ENCODE results near the gene MICAL2.

Gene MICAL2

DNA sequence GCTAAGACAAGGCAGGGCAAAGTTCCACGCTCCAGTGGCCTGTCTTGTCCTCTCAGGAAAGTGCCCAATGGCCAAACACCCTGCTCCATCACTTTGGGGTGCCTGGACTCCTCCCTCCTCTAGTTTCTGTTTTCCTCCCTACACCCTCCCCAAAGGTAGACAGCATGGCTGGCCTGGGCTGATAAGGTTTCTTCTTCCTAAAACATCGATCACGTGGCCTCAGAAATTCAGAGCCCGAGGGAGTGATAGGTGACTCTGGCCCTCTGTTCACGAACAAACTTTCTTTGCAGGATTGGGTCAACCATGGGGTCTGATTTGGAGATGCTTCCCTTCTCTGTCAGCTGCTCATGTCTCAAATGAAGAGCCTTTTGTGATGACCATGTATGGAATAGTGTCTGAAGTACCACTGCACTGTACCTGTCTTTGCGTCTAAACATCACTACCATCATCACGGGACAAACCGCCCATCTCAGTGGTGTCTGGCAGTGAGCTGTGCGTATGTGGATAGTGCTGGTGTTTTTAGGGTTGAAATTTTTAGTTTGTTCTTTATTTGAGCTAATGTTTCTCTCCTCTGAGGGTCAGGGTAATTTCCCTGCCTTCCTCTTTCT, 6.1 kb downstream of the MICAL2 start:
- Histone ChIP-seq H3K27me3 (ENCODE audit: control insufficient read depth, insufficient read depth, low read length) (no peaks in the 10 kb centered on the region), H3K9me3 (ENCODE audit: control insufficient read depth, low read length) (no peaks in the 10 kb centered on the region), H3K4me1 (ENCODE audit: control insufficient read depth, insufficient read depth, low read length) (peaks cover 39% of the 10 kb centered on the region), H3K36me3 (ENCODE audit: control insufficient read depth, insufficient read depth, low read length) (no peaks in the 10 kb centered on the region), H3K9ac (ENCODE audit: low read length) (no peak overlapping the region), H3K4me3 (ENCODE audit: low read length) (no peak overlapping the region)

DNA sequence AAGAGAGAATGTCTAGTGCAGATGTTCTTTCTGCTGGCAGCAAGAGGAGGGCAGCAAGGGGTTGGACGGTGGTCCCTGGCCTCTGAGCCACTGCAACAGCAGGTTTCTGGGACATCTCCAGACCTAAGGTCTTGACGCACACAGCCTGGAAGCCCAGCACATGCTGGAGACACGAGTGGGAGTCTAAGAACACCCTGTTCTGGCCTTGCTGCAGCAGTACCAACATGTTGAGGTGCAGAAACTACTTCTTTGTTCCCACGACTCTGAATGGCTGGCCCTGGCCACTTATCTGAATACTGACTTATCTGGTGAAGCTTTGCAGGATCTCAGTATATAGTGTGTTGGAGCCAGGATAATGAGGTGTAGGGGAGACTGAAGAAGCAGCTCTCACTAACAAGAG, 6.8 kb downstream of the MICAL2 start:
- Histone ChIP-seq H3K9me3 (ENCODE audit: control insufficient read depth, low read length) (no peaks in the 10 kb centered on the region), H3K9ac (ENCODE audit: low read length) (no peak overlapping the region), H3K27me3 (ENCODE audit: control insufficient read depth, insufficient read depth, low read length) (no peaks in the 10 kb centered on the region), H3K4me1 (ENCODE audit: control insufficient read depth, insufficient read depth, low read length) (peaks cover 37% of the 10 kb centered on the region), H3K4me3 (ENCODE audit: low read length) (no peak overlapping the region), H3K36me3 (ENCODE audit: control insufficient read depth, insufficient read depth, low read length) (no peaks in the 10 kb centered on the region)

- no peaks in the 10 kb centered on the region for H3K27me3 ChIP-seq (ENCODE audit: control insufficient read depth, insufficient read depth, low read length)
- peaks cover 34% of the 10 kb centered on the region for H3K4me1 ChIP-seq (ENCODE audit: control insufficient read depth, insufficient read depth, low read length)
Measured at GRCh38 chr11:12117611-12118010, 7.2 kb downstream of the MICAL2 start.

GRCh38 chr11:12118949-12119348, 8.6 kb downstream of the MICAL2 start:
- Histone ChIP-seq H3K9me3 (ENCODE audit: control insufficient read depth, low read length) (no peaks in the 10 kb centered on the region), H3K4me3 (ENCODE audit: low read length) (no peak overlapping the region), H3K4me1 (ENCODE audit: control insufficient read depth, insufficient read depth, low read length) (peaks cover 32% of the 10 kb centered on the region), H3K27me3 (ENCODE audit: control insufficient read depth, insufficient read depth, low read length) (no peaks in the 10 kb centered on the region), H3K9ac (ENCODE audit: low read length) (no peak overlapping the region), H3K36me3 (ENCODE audit: control insufficient read depth, insufficient read depth, low read length) (no peaks in the 10 kb centered on the region)

More at GRCh38 chr11:12117611-12118010, 7.2 kb downstream of the MICAL2 start:
- no peak overlapping the region for H3K9ac ChIP-seq (ENCODE audit: low read length)
- H3K4me3 ChIP-seq (ENCODE audit: low read length) = no peak overlapping the region
- H3K36me3 ChIP-seq (ENCODE audit: control insufficient read depth, insufficient read depth, low read length) = no peaks in the 10 kb centered on the region
- H3K9me3 ChIP-seq (ENCODE audit: control insufficient read depth, low read length) = no peaks in the 10 kb centered on the region

DNA sequence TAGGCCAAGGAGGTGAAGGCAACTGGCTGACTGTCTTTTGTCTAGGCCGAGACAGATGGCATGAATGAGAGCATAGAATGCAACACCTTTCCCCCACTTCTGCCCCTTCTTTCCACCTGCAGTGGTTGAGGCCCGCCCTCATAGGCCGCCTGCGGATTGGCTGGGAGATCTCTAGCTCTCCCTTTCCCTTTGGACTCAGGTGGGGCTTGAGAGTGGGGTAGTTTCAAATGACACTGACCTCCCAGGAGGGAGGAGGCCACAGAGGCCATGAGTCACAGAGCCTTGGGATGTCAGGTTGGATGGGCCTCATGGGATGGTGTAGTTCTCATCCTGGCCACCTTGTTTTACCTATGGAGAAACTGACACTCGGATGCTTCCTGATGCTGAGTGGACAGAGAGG, 9.1 kb downstream of the MICAL2 start:
- H3K4me1 ChIP-seq (ENCODE audit: control insufficient read depth, insufficient read depth, low read length) = peaks cover 37% of the 10 kb centered on the region
- H3K9me3 ChIP-seq (ENCODE audit: control insufficient read depth, low read length) = no peaks in the 10 kb centered on the region
- no peaks in the 10 kb centered on the region for H3K27me3 ChIP-seq (ENCODE audit: control insufficient read depth, insufficient read depth, low read length)
- no peak overlapping the region for H3K9ac ChIP-seq (ENCODE audit: low read length)
- no peak overlapping the region for H3K4me3 ChIP-seq (ENCODE audit: low read length)
- no peaks in the 10 kb centered on the region for H3K36me3 ChIP-seq (ENCODE audit: control insufficient read depth, insufficient read depth, low read length)

DNA sequence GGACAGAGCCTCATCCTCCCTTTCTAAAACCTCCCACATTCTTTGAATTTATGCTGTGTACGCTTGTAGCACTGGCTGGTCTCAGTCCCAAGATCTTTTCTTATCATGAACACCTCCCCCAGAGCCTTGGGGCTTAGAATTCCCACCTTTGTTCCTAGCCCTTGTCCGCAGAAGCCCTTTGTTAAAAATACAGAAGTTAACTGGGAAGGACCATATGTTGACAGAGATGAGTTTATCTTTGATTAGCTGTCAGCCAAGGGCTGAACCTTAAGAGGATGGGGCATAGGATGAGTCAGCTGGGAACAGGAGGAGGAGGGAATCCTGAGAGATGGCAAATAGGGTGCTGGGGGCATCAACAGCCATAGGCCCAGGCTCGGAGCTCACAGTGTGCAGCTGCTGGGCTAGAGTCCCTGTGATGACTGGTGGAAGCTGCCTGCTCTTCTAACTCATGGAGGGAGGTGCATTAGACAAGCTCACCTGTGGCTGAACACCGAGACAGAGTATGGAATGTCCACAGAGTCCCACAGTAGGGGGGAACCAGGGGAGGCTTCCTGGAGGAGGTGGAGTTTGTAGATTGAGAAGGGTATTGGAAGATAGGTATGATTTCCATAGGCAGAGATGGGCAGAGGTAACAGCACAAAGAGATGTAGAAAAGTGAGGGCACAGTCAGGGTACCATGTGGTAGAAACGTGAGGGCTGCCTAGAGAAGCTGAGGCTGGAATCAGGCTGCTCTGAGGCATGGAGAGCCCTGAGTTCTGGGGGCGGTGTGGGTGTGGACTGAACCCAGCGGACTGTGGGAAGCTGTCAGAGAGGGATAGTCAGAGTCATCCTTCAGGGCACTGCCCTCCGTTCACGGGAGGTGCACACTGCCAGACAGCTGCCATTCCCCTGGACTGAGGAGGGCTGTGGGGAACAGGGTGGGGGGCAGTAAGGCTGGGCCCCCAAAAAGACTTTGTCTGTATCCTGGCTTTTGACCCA, 9.9 kb downstream of the MICAL2 start:
- Histone ChIP-seq H3K4me1 (ENCODE audit: control insufficient read depth, insufficient read depth, low read length) (peaks cover 43% of the 10 kb centered on the region), H3K9ac (ENCODE audit: low read length) (no peak overlapping the region), H3K27me3 (ENCODE audit: control insufficient read depth, insufficient read depth, low read length) (no peaks in the 10 kb centered on the region), H3K36me3 (ENCODE audit: control insufficient read depth, insufficient read depth, low read length) (no peaks in the 10 kb centered on the region), H3K9me3 (ENCODE audit: control insufficient read depth, low read length) (no peaks in the 10 kb centered on the region), H3K4me3 (ENCODE audit: low read length) (no peak overlapping the region)

GRCh38 chr11:12121011-12121410, 10.6 kb downstream of the MICAL2 start:
- H3K9me3 ChIP-seq (ENCODE audit: control insufficient read depth, low read length) = no peaks in the 10 kb centered on the region
- no peaks in the 10 kb centered on the region for H3K27me3 ChIP-seq (ENCODE audit: control insufficient read depth, insufficient read depth, low read length)
- no peak overlapping the region for H3K9ac ChIP-seq (ENCODE audit: low read length)
- peaks cover 50% of the 10 kb centered on the region for H3K4me1 ChIP-seq (ENCODE audit: control insufficient read depth, insufficient read depth, low read length)
- H3K4me3 ChIP-seq (ENCODE audit: low read length) = no peak overlapping the region
- no peaks in the 10 kb centered on the region for H3K36me3 ChIP-seq (ENCODE audit: control insufficient read depth, insufficient read depth, low read length)

DNA sequence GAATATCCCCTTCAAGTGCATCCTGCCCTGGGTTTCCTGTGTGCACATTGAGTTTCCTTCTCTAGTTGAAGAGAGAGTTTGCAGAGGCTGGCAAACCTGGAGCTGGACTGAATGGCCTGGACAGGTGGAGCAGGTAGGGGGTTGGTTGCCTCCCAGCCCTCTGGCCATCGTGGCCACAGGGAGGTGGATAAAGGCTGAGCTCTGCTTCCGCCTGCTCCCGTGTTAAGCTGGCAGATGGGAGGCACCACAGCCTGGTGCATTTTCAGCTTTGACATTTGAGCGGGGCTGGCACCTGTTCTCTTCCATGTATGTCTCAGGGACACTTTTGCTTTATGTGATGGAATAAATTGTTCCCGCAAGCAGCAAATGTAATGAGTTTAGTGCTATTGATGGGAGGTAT, 11.1 kb downstream of the MICAL2 start:
- Histone ChIP-seq H3K4me1 (ENCODE audit: control insufficient read depth, insufficient read depth, low read length) (peaks cover 55% of the 10 kb centered on the region), H3K4me3 (ENCODE audit: low read length) (no peak overlapping the region), H3K9me3 (ENCODE audit: control insufficient read depth, low read length) (no peaks in the 10 kb centered on the region), H3K36me3 (ENCODE audit: control insufficient read depth, insufficient read depth, low read length) (no peaks in the 10 kb centered on the region), H3K9ac (ENCODE audit: low read length) (no peak overlapping the region), H3K27me3 (ENCODE audit: control insufficient read depth, insufficient read depth, low read length) (no peaks in the 10 kb centered on the region)

DNA sequence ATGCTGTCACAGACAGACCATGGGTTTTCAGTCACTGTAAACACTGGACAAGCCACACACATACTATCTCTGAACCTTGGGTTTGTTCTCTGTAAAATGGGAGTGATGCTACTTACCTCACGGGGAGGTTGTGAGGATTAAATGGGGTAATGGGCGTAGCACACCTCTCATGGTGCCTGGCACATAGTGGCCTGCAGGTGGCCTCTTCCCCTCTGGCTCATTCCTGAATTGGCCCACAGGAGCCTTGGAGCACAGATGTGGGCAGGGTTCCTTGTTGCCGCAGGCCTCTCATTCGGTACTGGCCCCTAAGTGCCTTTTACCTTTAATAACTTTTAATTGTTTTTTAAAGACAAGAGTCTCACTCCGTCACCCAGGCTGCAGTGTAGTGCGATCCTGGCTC, 11.7 kb downstream of the MICAL2 start:
- Histone ChIP-seq H3K27me3 (ENCODE audit: control insufficient read depth, insufficient read depth, low read length) (no peaks in the 10 kb centered on the region), H3K36me3 (ENCODE audit: control insufficient read depth, insufficient read depth, low read length) (no peaks in the 10 kb centered on the region), H3K4me3 (ENCODE audit: low read length) (no peak overlapping the region), H3K9ac (ENCODE audit: low read length) (no peak overlapping the region), H3K4me1 (ENCODE audit: control insufficient read depth, insufficient read depth, low read length) (peaks cover 61% of the 10 kb centered on the region), H3K9me3 (ENCODE audit: control insufficient read depth, low read length) (no peaks in the 10 kb centered on the region)

GRCh38 chr11:12123273-12123672, 12.9 kb downstream of the MICAL2 start:
- H3K4me3 ChIP-seq (ENCODE audit: low read length) = no peak overlapping the region
- H3K9ac ChIP-seq (ENCODE audit: low read length) = no peak overlapping the region
- no peaks in the 10 kb centered on the region for H3K27me3 ChIP-seq (ENCODE audit: control insufficient read depth, insufficient read depth, low read length)
- H3K4me1 ChIP-seq (ENCODE audit: control insufficient read depth, insufficient read depth, low read length) = peaks cover 68% of the 10 kb centered on the region
- H3K9me3 ChIP-seq (ENCODE audit: control insufficient read depth, low read length) = no peaks in the 10 kb centered on the region
- no peaks in the 10 kb centered on the region for H3K36me3 ChIP-seq (ENCODE audit: control insufficient read depth, insufficient read depth, low read length)

DNA sequence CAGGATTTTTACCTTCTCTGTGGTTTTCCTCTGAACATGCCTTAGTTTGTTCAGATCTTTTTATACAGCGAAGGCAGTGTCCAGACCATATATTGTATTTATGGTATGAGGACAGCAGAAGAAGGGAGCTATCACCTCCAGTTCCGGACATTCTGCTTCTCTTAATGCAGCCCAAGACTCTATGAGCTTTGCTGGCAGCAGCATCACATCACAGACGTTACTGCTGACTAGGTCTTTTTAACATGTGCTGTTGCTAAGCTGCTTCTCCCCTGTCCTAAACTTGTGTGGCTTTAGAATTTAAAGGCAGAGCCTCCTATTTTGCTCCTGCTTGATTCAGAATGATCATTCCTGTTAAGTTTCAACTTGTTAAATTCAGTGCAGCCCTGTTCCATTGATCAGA, 13.4 kb downstream of the MICAL2 start:
- H3K4me3 ChIP-seq (ENCODE audit: low read length) = no peak overlapping the region
- H3K4me1 ChIP-seq (ENCODE audit: control insufficient read depth, insufficient read depth, low read length) = peaks cover 67% of the 10 kb centered on the region
- H3K27me3 ChIP-seq (ENCODE audit: control insufficient read depth, insufficient read depth, low read length) = no peaks in the 10 kb centered on the region
- no peak overlapping the region for H3K9ac ChIP-seq (ENCODE audit: low read length)
- H3K36me3 ChIP-seq (ENCODE audit: control insufficient read depth, insufficient read depth, low read length) = no peaks in the 10 kb centered on the region
- no peaks in the 10 kb centered on the region for H3K9me3 ChIP-seq (ENCODE audit: control insufficient read depth, low read length)

DNA sequence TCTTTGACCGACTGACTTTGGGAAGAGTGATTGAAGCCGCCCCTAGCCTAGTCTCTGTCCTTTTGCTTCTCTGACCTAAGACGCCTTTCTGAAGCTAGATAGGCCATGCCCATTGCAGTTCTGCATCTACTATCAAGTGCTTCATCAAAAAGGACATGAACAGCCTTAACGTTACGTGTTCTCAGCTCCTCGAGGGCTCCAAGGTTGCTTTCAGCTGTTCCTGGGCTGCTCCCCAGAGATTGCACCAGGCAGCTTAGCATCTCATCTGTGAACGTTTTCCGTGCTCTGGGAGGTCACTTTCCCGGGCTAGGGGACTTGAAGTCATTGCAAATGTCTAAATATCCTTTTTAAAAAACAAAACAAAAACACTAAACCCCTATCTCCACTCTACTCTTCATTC, 13.9 kb downstream of the MICAL2 start:
- Histone ChIP-seq H3K36me3 (ENCODE audit: control insufficient read depth, insufficient read depth, low read length) (no peaks in the 10 kb centered on the region), H3K27me3 (ENCODE audit: control insufficient read depth, insufficient read depth, low read length) (no peaks in the 10 kb centered on the region), H3K4me1 (ENCODE audit: control insufficient read depth, insufficient read depth, low read length) (peaks cover 62% of the 10 kb centered on the region), H3K9ac (ENCODE audit: low read length) (no peak overlapping the region), H3K9me3 (ENCODE audit: control insufficient read depth, low read length) (no peaks in the 10 kb centered on the region), H3K4me3 (ENCODE audit: low read length) (no peak overlapping the region)
